ENCODE data around the gene ZRANB1.
"Not testable (repeated sequence)": the region's sequence is repeated elsewhere in the genome, so short reads cannot be mapped to it uniquely, and the experiment has no call there.

ZRANB1 gene

GRCh38 chr10:124941823-124942222 is at the start of gene ZRANB1:
ZRANB1 (plus strand) TSS chr10:124942123; CDS start chr10:124942494, 371 bp downstream.
- DNase-seq, result no peak

- DNase-seq, result no peak
Measured at GRCh38 chr10:124892905-124893304, 49.0 kb upstream of the ZRANB1 start.

GRCh38 chr10:124894569-124895215 is 47.2 kb upstream of the ZRANB1 start:
- DNase-seq, result no peak

- DNase-seq, result no peak
Measured at GRCh38 chr10:124896751-124897150, 45.2 kb upstream of the ZRANB1 start.

GRCh38 chr10:124898471-124898870 is 43.5 kb upstream of the ZRANB1 start:
- no peak for DNase-seq

- DNase-seq, result no peak
Measured at GRCh38 chr10:124899151-124899550, 42.8 kb upstream of the ZRANB1 start.

- DNase-seq, result no peak
Measured at GRCh38 chr10:124902462-124902861, 39.5 kb upstream of the ZRANB1 start.

GRCh38 chr10:124903111-124903510 is 38.8 kb upstream of the ZRANB1 start:
- no peak for DNase-seq

- no peak for DNase-seq
Measured at GRCh38 chr10:124904796-124905195, 37.1 kb upstream of the ZRANB1 start.

- no peak for DNase-seq
Measured at GRCh38 chr10:124906551-124907001, 35.3 kb upstream of the ZRANB1 start.

- DNase-seq, result no peak
Measured at GRCh38 chr10:124909563-124909962, 32.4 kb upstream of the ZRANB1 start.

- no peak for DNase-seq
Measured at GRCh38 chr10:124911124-124912067, 30.5 kb upstream of the ZRANB1 start.

- DNase-seq, result no peak
Measured at GRCh38 chr10:124912101-124912886, 29.6 kb upstream of the ZRANB1 start.

GRCh38 chr10:124913167-124913566 is 28.8 kb upstream of the ZRANB1 start:
- DNase-seq, result no peak

GRCh38 chr10:124914398-124914797 is 27.5 kb upstream of the ZRANB1 start:
- not testable (repeated sequence) for DNase-seq

GRCh38 chr10:124916098-124916584 is 25.8 kb upstream of the ZRANB1 start:
- DNase-seq, result no peak

- peak; percentile 95 for DNase-seq
Measured at GRCh38 chr10:124916585-124917427, 25.1 kb upstream of the ZRANB1 start.

GRCh38 chr10:124917428-124918190 is 24.3 kb upstream of the ZRANB1 start:
- DNase-seq, result peak; percentile 23

- DNase-seq, result no peak
Measured at GRCh38 chr10:124918191-124918830, 23.6 kb upstream of the ZRANB1 start.

- no peak for DNase-seq
Measured at GRCh38 chr10:124918906-124919305, 23.0 kb upstream of the ZRANB1 start.

GRCh38 chr10:124921261-124921660 is 20.7 kb upstream of the ZRANB1 start:
- DNase-seq, result no peak
